GM12878 (cell line): ENCODE data around the gene LCAT.

ENCODE experiments used
- ASH2L ChIP-seq: fragments of 300-600, 200-600 bp; sonication (generic); IDR thresholded peaks from 2 replicates; pipeline ENCODE4 v1.6.1; 2017; ENCODE audit warnings: low read depth, mild to moderate bottlenecking, borderline replicate concordance
- CTCF ChIP-seq, 3 experiments: IDR thresholded peaks in 2 of 3; conservative IDR thresholded peaks in 1 of 3; 2 replicates each; pipeline ENCODE4 v1.5.1; 2011; ENCODE audit warnings: low read depth in 3 of 3, low read length in 3 of 3, mild to moderate bottlenecking in 3 of 3, control low read depth in 2 of 3, moderate library complexity in 2 of 3, inconsistent platforms in 1 of 3, mixed read lengths in 1 of 3; ENCODE audit not compliant: control insufficient read depth in 2 of 3, insufficient read depth in 1 of 3; ENCODE audit errors: extremely low read depth in 1 of 3
- DPF2 ChIP-seq: fragments of 450-650 bp; IDR thresholded peaks from 2 replicates; pipeline ENCODE4 v1.6.1; 2017; ENCODE audit warnings: mild to moderate bottlenecking
- JUND ChIP-seq: IDR thresholded peaks from 2 replicates; pipeline ENCODE4 v1.6.1; 2012; ENCODE audit warnings: low read depth, mild to moderate bottlenecking, low read length, improper control_type of control experiment, moderate library complexity
- MXI1 ChIP-seq: fragments of 150-350 bp; IDR thresholded peaks from 2 replicates; pipeline ENCODE4 v1.6.1; 2011; ENCODE audit warnings: low read depth, mild to moderate bottlenecking, inconsistent platforms, low read length, improper control_type of control experiment
- RCOR1 ChIP-seq: conservative IDR thresholded peaks from 2 replicates; pipeline ENCODE4 v1.6.1; 2012; ENCODE audit warnings: low read depth, low read length, improper control_type of control experiment
- RELA ChIP-seq: fragments of 450-650 bp; IDR thresholded peaks from 2 replicates; pipeline ENCODE4 v1.8.0; 2014; ENCODE audit warnings: borderline replicate concordance; ENCODE audit not compliant: partially characterized antibody
- TBL1XR1 ChIP-seq: IDR thresholded peaks from 2 replicates; pipeline ENCODE4 v1.6.1; 2012; ENCODE audit warnings: low read depth, low read length, improper control_type of control experiment

- TF ChIP-seq CTCF (IDR thresholded peaks at IDR 0.05 in 2 of 3, conservative IDR thresholded peaks at IDR 0.05 in 1 of 3; ENCODE audit: control insufficient read depth in 2 of 3, extremely low read depth in 1 of 3, insufficient read depth in 1 of 3, low read depth in 3 of 3, low read length in 3 of 3) (no peak), RELA (no peak), DPF2 (no peak), MXI1 (no peak), RCOR1 (no peak), JUND (no peak), TBL1XR1 (no peak), ASH2L (no peak)
Measured at GRCh38 chr16:67893743-67894399, 50.0 kb downstream of the LCAT start.
